AG10803 (cell line): ENCODE data around the gene GOT2.
"Not testable (repeated sequence)": the region's sequence is repeated elsewhere in the genome, so short reads cannot be mapped to it uniquely, and the experiment has no call there.

Experiments used
- DNase-seq: peaks from one replicate; pipeline ENCODE4 v3.0.0; 2010; ENCODE audit warnings: low read depth
- H3K4me3 ChIP-seq: 2 replicates; pipeline ENCODE4 v1.5.1; 2011; ENCODE audit warnings: mild to moderate bottlenecking, low read length, control low read depth
- CTCF ChIP-seq: conservative IDR thresholded peaks from 2 replicates; pipeline ENCODE4 v1.5.1; 2011; ENCODE audit warnings: mild to moderate bottlenecking, low read length, control low read depth, inconsistent platforms

Gene GOT2

GRCh38 chr16:58670177-58670576, 63.9 kb downstream of the GOT2 start:
- TF ChIP-seq CTCF: no peak
- DNase-seq: no peak
- H3K4me3 ChIP-seq: no peak overlapping the region

GRCh38 chr16:58665200-58665599, 68.9 kb downstream of the GOT2 start:
- no peak for DNase-seq
- TF ChIP-seq CTCF: no peak
- no peak overlapping the region for H3K4me3 ChIP-seq

- no peak overlapping the region for H3K4me3 ChIP-seq
- peak; percentile 88 for TF ChIP-seq CTCF
- DNase-seq: peak; percentile 87
These were observed 72.8 kb downstream of the GOT2 start for GRCh38 chr16:58661199-58661830.

- H3K4me3 ChIP-seq, DNase-seq: not testable (repeated sequence)
These were observed 74.2 kb downstream of the GOT2 start for GRCh38 chr16:58659911-58660310.

- TF ChIP-seq CTCF: no peak
- peak; percentile 35 for DNase-seq
- no peak overlapping the region for H3K4me3 ChIP-seq
These were observed 75.3 kb downstream of the GOT2 start for GRCh38 chr16:58658796-58659211.
